Left lung (tissue), 10 donors: ENCODE measurements around the gene CDH13. TPM values are rescaled to one million over a fixed set of nuclear protein-coding genes. Genes with fewer than 3 reads are reported as not detected.

Experiments used
- ATAC-seq: fragments of 200-7000 bp; cut with Tn5 transposase; one replicate; pipeline ENCODE4 v1.9.1; 2020; ENCODE audit warnings: moderate library complexity
- DNase-seq, 4 donors: peaks; one replicate each; pipeline ENCODE4 v3.0.0-alpha.2; 2013 to 2020
- H3K27ac ChIP-seq, 2 donors: fragments of 200-600 bp; sonication (generic) in 1 of 2; one replicate each; pipeline versions ENCODE4 v1.5.0 to v1.8.0; 2020 to 2021
- H3K27me3 ChIP-seq, 2 donors: fragments of 200-600 bp; sonication (generic) in 1 of 2; one replicate each; pipeline versions ENCODE4 v1.5.0 to v1.8.0; 2020 to 2021
- H3K36me3 ChIP-seq, 2 donors: fragments of 200-600 bp; sonication (generic) in 1 of 2; one replicate each; pipeline versions ENCODE4 v1.5.0 to v1.8.0; 2020 to 2021
- H3K4me1 ChIP-seq, 2 donors: fragments of 200-600 bp; one replicate each; pipeline ENCODE4 v1.8.0; 2021
- H3K4me3 ChIP-seq, 2 donors: fragments of 200-600 bp; sonication (generic) in 1 of 2; one replicate each; pipeline versions ENCODE4 v1.5.0 to v1.8.0; 2020 to 2021; ENCODE audit warnings: mild to moderate bottlenecking in 1 of 2
- H3K9me3 ChIP-seq, 2 donors: fragments of 200-600 bp; sonication (generic) in 1 of 2; one replicate each; pipeline versions ENCODE4 v1.5.0 to v1.8.0; 2020 to 2021
- CTCF ChIP-seq, 2 donors: fragments of 200-600 bp; sonication (generic) in 1 of 2; IDR thresholded peaks; one replicate each; pipeline versions ENCODE4 v1.5.0 to v1.8.0; 2021; ENCODE audit warnings: antibody characterized with exemption in 2 of 2
- intact Hi-C, 2 donors: fragments of 100-400 bp; cut with DNase I; formaldehyde crosslinking; loops; one replicate each; pipeline versions ENCODE4 v1.11.2 to v1.14.2; 2022
- polyA plus RNA-seq, 6 donors: library from polyadenylated mRNA; unstranded; fragments of 120-200 nt; gene quantifications; one replicate each; pipeline ENCODE4 v1.2.1, GENCODE V29; 2013; ENCODE audit not compliant: insufficient read length in 6 of 6
- total RNA-seq, 2 donors: library from RNA; stranded (reverse); fragmentation: NEBNext Ultra II Directional; extraction: Animal tissue kit (Norgen Biotek cat#: 25700); gene quantifications; one replicate each; pipeline ENCODE4 v1.2.1, GENCODE V29; 2021
- donor health status: DM: no; HTN: yes; CAD: no.
- donor health status: DM: no; HTN: no; CAD: no.

CDH13 gene
- total and polyA plus RNA-seq, 8 donors, result 2.7 to 20.3 (median 3.2) TPM

GRCh38 chr16:83772806-83773205, 1146.0 kb downstream of the CDH13 start:
- ATAC-seq (no peak), DNase-seq (no peak)
- no peak overlapping the region for H3K4me3 ChIP-seq
- no peaks in the 10 kb centered on the region for H3K9me3 ChIP-seq
- H3K27ac ChIP-seq, result no peak overlapping the region
- intact Hi-C loops, result no loop called here
- no peak for TF ChIP-seq CTCF (IDR thresholded peaks at IDR 0.05)
- H3K36me3 ChIP-seq, result no peaks in the 10 kb centered on the region
- no peaks in the 10 kb centered on the region for H3K27me3 ChIP-seq
- H3K4me1 ChIP-seq, result no peaks in the 10 kb centered on the region

GRCh38 chr16:83774066-83774465, 1147.3 kb downstream of the CDH13 start:
- intact Hi-C loops, result no loop called here
- ATAC-seq, result no peak
- no peaks in the 10 kb centered on the region for H3K4me1 ChIP-seq
- DNase-seq, result no peak
- no peak overlapping the region for H3K4me3 ChIP-seq
- TF ChIP-seq CTCF (IDR thresholded peaks at IDR 0.05), result no peak
- H3K27me3 ChIP-seq, result no peaks in the 10 kb centered on the region
- no peak overlapping the region for H3K27ac ChIP-seq
- no peaks in the 10 kb centered on the region for H3K36me3 ChIP-seq
- no peaks in the 10 kb centered on the region for H3K9me3 ChIP-seq

GRCh38 chr16:83776944-83777343, 1150.2 kb downstream of the CDH13 start:
- intact Hi-C loops, result no loop called here
- no peak overlapping the region for H3K4me3 ChIP-seq
- H3K36me3 ChIP-seq, result no peaks in the 10 kb centered on the region
- H3K4me1 ChIP-seq, result peaks cover 5 to 10% of the 10 kb centered on the region in 2 donors
- H3K27me3 ChIP-seq, result no peaks in the 10 kb centered on the region
- no peaks in the 10 kb centered on the region for H3K9me3 ChIP-seq
- DNase-seq, result no peak
- no peak overlapping the region for H3K27ac ChIP-seq
- ATAC-seq, result no peak
- TF ChIP-seq CTCF (IDR thresholded peaks at IDR 0.05), result no peak

GRCh38 chr16:83779886-83780285, 1153.1 kb downstream of the CDH13 start:
- no peaks in the 10 kb centered on the region for H3K27me3 ChIP-seq
- TF ChIP-seq CTCF (IDR thresholded peaks at IDR 0.05), result no peak
- no peaks in the 10 kb centered on the region for H3K36me3 ChIP-seq
- no peak overlapping the region for H3K27ac ChIP-seq
- peak in 1 of 4 donors; percentile 18 for DNase-seq
- ATAC-seq, result no peak
- H3K4me3 ChIP-seq, result no peak overlapping the region
- peaks cover 5 to 10% of the 10 kb centered on the region in 2 donors for H3K4me1 ChIP-seq
- H3K9me3 ChIP-seq, result no peaks in the 10 kb centered on the region
- intact Hi-C loops, result no loop called here

- intact Hi-C loops, result no loop called here
- Histone ChIP-seq H3K27ac (no peak overlapping the region), H3K4me3 (no peak overlapping the region), H3K4me1 (peaks cover 0 to 2% of the 10 kb centered on the region in 2 donors), H3K27me3 (no peaks in the 10 kb centered on the region), H3K36me3 (no peaks in the 10 kb centered on the region), H3K9me3 (no peaks in the 10 kb centered on the region)
- ATAC-seq (no peak), DNase-seq (no peak)
- no peak for TF ChIP-seq CTCF (IDR thresholded peaks at IDR 0.05)
Observed at GRCh38 chr16:83785455-83785854, 1158.7 kb downstream of the CDH13 start.
